Activated CD4-positive, alpha-beta T cell treated with anti-CD3 and anti-CD28 coated beads for 24 hours (primary cell): ENCODE data around the gene CMSS1.

Source experiments
- DNase-seq, 2 donors: peaks; one replicate each; pipeline ENCODE4 v3.0.0-alpha.2; 2020; ENCODE audit warnings: low read depth in 2 of 2

Gene CMSS1

GRCh38 chr3:100175637-100176280 lies 358.1 kb downstream of the CMSS1 start:
- no peak for DNase-seq

GRCh38 chr3:100179692-100180349 lies 362.2 kb downstream of the CMSS1 start:
- no peak for DNase-seq

- no peak for DNase-seq
Measured at GRCh38 chr3:100183608-100184125, 366.0 kb downstream of the CMSS1 start.

- no peak for DNase-seq
Measured at GRCh38 chr3:100184948-100185570, 367.4 kb downstream of the CMSS1 start.

- no peak for DNase-seq
Measured at GRCh38 chr3:100185847-100186246, 368.2 kb downstream of the CMSS1 start.

GRCh38 chr3:100189444-100189964 lies 371.8 kb downstream of the CMSS1 start:
- DNase-seq = no peak

GRCh38 chr3:100195375-100195774 lies 377.7 kb downstream of the CMSS1 start:
- DNase-seq = no peak

- no peak for DNase-seq
Measured at GRCh38 chr3:100197876-100198275, 380.2 kb downstream of the CMSS1 start.

- no peak for DNase-seq
Measured at GRCh38 chr3:100198579-100199269, 381.1 kb downstream of the CMSS1 start.

GRCh38 chr3:100205171-100205570 lies 387.5 kb downstream of the CMSS1 start:
- DNase-seq = no peak

GRCh38 chr3:100206687-100207086 lies 389.0 kb downstream of the CMSS1 start:
- DNase-seq = no peak

- no peak for DNase-seq
Measured at GRCh38 chr3:100207886-100208285, 390.2 kb downstream of the CMSS1 start.

GRCh38 chr3:100209169-100209568 lies 391.5 kb downstream of the CMSS1 start:
- no peak for DNase-seq

GRCh38 chr3:100209948-100210771 lies 392.5 kb downstream of the CMSS1 start:
- no peak for DNase-seq

- no peak for DNase-seq
Measured at GRCh38 chr3:100210772-100211135, 393.1 kb downstream of the CMSS1 start.

- DNase-seq = no peak
Measured at GRCh38 chr3:100213891-100214573, 396.4 kb downstream of the CMSS1 start.

GRCh38 chr3:100214574-100214964 lies 396.9 kb downstream of the CMSS1 start:
- no peak for DNase-seq

- DNase-seq = no peak
Measured at GRCh38 chr3:100216713-100217112, 399.1 kb downstream of the CMSS1 start.

GRCh38 chr3:100221159-100221558 lies 403.5 kb downstream of the CMSS1 start:
- DNase-seq = no peak

- DNase-seq = no peak
Measured at GRCh38 chr3:100225193-100225592, 407.5 kb downstream of the CMSS1 start.

GRCh38 chr3:100225883-100226282 lies 408.2 kb downstream of the CMSS1 start:
- no peak for DNase-seq
